Heart right ventricle (tissue), 16 donors: ENCODE data around the gene DNPEP. TPM values are rescaled to one million over a fixed set of nuclear protein-coding genes. Genes with fewer than 3 reads are reported as not detected.

Source experiments
- ATAC-seq, 8 donors: fragments of 200-7000 bp; cut with Tn5 transposase; one replicate each; pipeline ENCODE4 v1.9.1; 2020; ENCODE audit warnings: mild to moderate bottlenecking in 8 of 8, moderate library complexity in 8 of 8, moderate number of reproducible peaks in 1 of 8
- DNase-seq, 2 donors: peaks; one replicate each; pipeline ENCODE4 v3.0.0-alpha.2; 2020
- H3K27ac ChIP-seq, 10 donors: fragments of 200-600 bp; sonication (generic) in 2 of 10; one replicate each; pipeline versions ENCODE4 v1.5.0 to v1.8.0; 2020 to 2022; ENCODE audit warnings: mild to moderate bottlenecking in 3 of 10
- H3K27me3 ChIP-seq, 7 donors: fragments of 200-600 bp; one replicate each; pipeline ENCODE4 v1.8.0; 2021 to 2022; ENCODE audit warnings: mild to moderate bottlenecking in 2 of 7
- H3K36me3 ChIP-seq, 9 donors: fragments of 200-600 bp; sonication (generic) in 1 of 9; one replicate each; pipeline versions ENCODE4 v1.5.0 to v1.8.0; 2020 to 2022; ENCODE audit warnings: mild to moderate bottlenecking in 2 of 9
- H3K4me1 ChIP-seq, 9 donors: fragments of 200-600 bp; sonication (generic) in 1 of 9; one replicate each; pipeline versions ENCODE4 v1.5.0 to v1.8.0; 2020 to 2022; ENCODE audit warnings: mild to moderate bottlenecking in 4 of 9
- H3K4me3 ChIP-seq, 10 donors: fragments of 200-600 bp; sonication (generic) in 2 of 10; one replicate each; pipeline versions ENCODE4 v1.5.0 to v1.8.0; 2020 to 2022; ENCODE audit warnings: mild to moderate bottlenecking in 7 of 10, moderate library complexity in 2 of 10
- H3K9me3 ChIP-seq, 11 donors: fragments of 200-600 bp in 10 of 11; sonication (generic) in 2 of 11; one replicate each; pipeline versions ENCODE4 v1.5.0 to v1.8.0; 2013 to 2022; ENCODE audit warnings: mild to moderate bottlenecking in 2 of 11, control low read depth in 1 of 11, moderate library complexity in 1 of 11
- CTCF ChIP-seq, 9 donors: fragments of 200-600 bp; sonication (generic) in 2 of 9; IDR thresholded peaks; one replicate each; pipeline versions ENCODE4 v1.5.0 to v1.8.0; 2021 to 2022; ENCODE audit warnings: antibody characterized with exemption in 9 of 9, mild to moderate bottlenecking in 5 of 9, moderate library complexity in 1 of 9
- WGBS, 2 donors: extraction: QIAGEN DNeasy Blood & Tissue Kit; methylation state at CpG; one replicate each; pipeline ENCODE4 v1.1.7; 2013; ENCODE audit warnings: inconsistent platforms in 1 of 2; 5-methylcytosine and 5-hydroxymethylcytosine counted together
- intact Hi-C, 10 donors: fragments of 100-400 bp; cut with DNase I; formaldehyde crosslinking; loops; one replicate each; pipeline versions ENCODE4 v1.11.1 to v1.14.2; 2022
- polyA plus RNA-seq, 2 donors: library from polyadenylated mRNA; stranded (reverse); fragments of 200-250 nt; gene quantifications; one replicate each; pipeline ENCODE4 v1.2.3, GENCODE V29; 2013
- total RNA-seq, 10 donors: library from RNA; stranded (reverse); fragmentation: NEBNext Ultra II Directional in 3 of 10; extraction: Animal tissue kit (Norgen Biotek cat#: 25700) in 3 of 10; gene quantifications; one replicate each; pipeline versions ENCODE4 v1.2.1 to v1.2.4, GENCODE V29; 2021 to 2023
- donor health status: Arrhythmogenic right ventricular cardiomyopathy.
- donor health status: ischemic (EF 13 %, LVEDD 7.1; RV severe dilation, severe dysfunction).
- donor health status: healthy with polysubstance abuse.
- donor health status: DM: no; HTN: yes; CAD: no.
- donor health status: DM: no; HTN: no; CAD: no.
- donor health status: ischemic (EF 25% LVEDD 6.9; RV normal size, moderate dysfunction).
- donor health status: ischemic (EF 25% LVEDD 5.7; RV mildly dilated, moderate dysfunction).
- donor health status: healthy.
- donor health status: DM: yes; HTN: yes; CAD: no.
- donor health status: Ischemic cardiomyopathy.
- donor health status: ischemic (EF 35%, LVEDD 5.7; RV mildly dilated, moderate dysfunction).
- donor health status: nonischemic (EF 11% LVEDD 7.7; RV severe dilation, severe dysfunction).
- donor health status: DM: yes; HTN: yes; CAD: no.
- donor health status: PGD.
- donor health status: ischemic (EF 29% LVEDD 5.4; RV normal size, mild dysfunction).
- donor health status: nonischemic (EF 23%, LVEDD 6.1; RV moderate dilation, normal function).

The DNPEP gene
- total and polyA plus RNA-seq, 12 donors: 56.1 to 110 (median 71.2) TPM

- intact Hi-C loops: no loop called here
- WGBS, 2 donors: 81% methylated on average over 13 of the region's 13 CpGs
- no peak for TF ChIP-seq CTCF (IDR thresholded peaks at IDR 0.05)
Observed at GRCh38 chr2:219378163-219378851, 9.4 kb downstream of the DNPEP start.

GRCh38 chr2:219369447-219369861, 18.3 kb downstream of the DNPEP start:
- intact Hi-C loops: loop anchor here in 1 of 10 donors (10.0 kb wide), 1 partner anchor 195 kb away; the partner anchor contains the start of genes CNPPD1, RETREG2 and SLC23A3
- ATAC-seq (peak; percentile 54 to 76 (median 66)), DNase-seq (peak; percentile 50 to 51)
- no peak for TF ChIP-seq CTCF (IDR thresholded peaks at IDR 0.05)
- Histone ChIP-seq H3K36me3 (peaks cover 0 to 20% (median 13%) of the 10 kb centered on the region in 9 donors), H3K27ac (peak overlapping the region in 8 of 10 donors; percentile 14 to 71 (median 60)), H3K4me1 (peaks cover 0 to 21% (median 14%) of the 10 kb centered on the region in 9 donors), H3K4me3 (peak overlapping the region in 1 of 10 donors; percentile 19), H3K9me3 (no peaks in the 10 kb centered on the region), H3K27me3 (no peaks in the 10 kb centered on the region)
- 26 to 38% methylated on average over 2 of the region's 2 CpGs for WGBS, 2 donors

More at GRCh38 chr2:219378163-219378851, 9.4 kb downstream of the DNPEP start:
- Histone ChIP-seq H3K27me3 (no peaks in the 10 kb centered on the region), H3K4me3 (no peak overlapping the region), H3K9me3 (no peaks in the 10 kb centered on the region), H3K4me1 (peaks cover 0 to 16% (median 0%) of the 10 kb centered on the region in 9 donors), H3K27ac (no peak overlapping the region), H3K36me3 (peaks cover 0 to 96% (median 40%) of the 10 kb centered on the region in 9 donors)
- DNase-seq: no peak
- ATAC-seq: peak in 5 of 8 donors; percentile 34 to 68 (median 48)

- Histone ChIP-seq H3K27ac (peak overlapping the region; percentile 14 to 71 (median 54)), H3K4me3 (peak overlapping the region in 5 of 10 donors; percentile 2 to 24 (median 19)), H3K36me3 (peaks cover 0 to 13% (median 6%) of the 10 kb centered on the region in 9 donors), H3K4me1 (peaks cover 0 to 21% (median 14%) of the 10 kb centered on the region in 9 donors), H3K9me3 (no peaks in the 10 kb centered on the region), H3K27me3 (no peaks in the 10 kb centered on the region)
- TF ChIP-seq CTCF (IDR thresholded peaks at IDR 0.05): no peak
- WGBS, 2 donors: 32 to 51% methylated on average over 3 of the region's 3 CpGs
- DNase-seq (peak in 1 of 2 donors; percentile 45), ATAC-seq (peak; percentile 75 to 94 (median 90))
- intact Hi-C loops: loop anchor here in 1 of 10 donors (10.0 kb wide), 1 partner anchor 194 kb away; the partner anchor contains the start of genes CNPPD1, RETREG2 and SLC23A3
Observed at GRCh38 chr2:219368690-219369191, 19.0 kb downstream of the DNPEP start.

GRCh38 chr2:219362524-219363164, 25.1 kb downstream of the DNPEP start:
- intact Hi-C loops: loop anchor here in 1 of 10 donors (10.0 kb wide), 1 partner anchor 188 kb away; the partner anchor contains the start of genes CNPPD1, RETREG2 and SLC23A3
- peak; percentile 50 to 58 for DNase-seq
- no peak overlapping the region for H3K4me3 ChIP-seq
- 41 to 55% methylated on average over 3 of the region's 3 CpGs for WGBS, 2 donors
- H3K27ac ChIP-seq: no peak overlapping the region
- ATAC-seq: peak; percentile 61 to 90 (median 74)
- no peaks in the 10 kb centered on the region for H3K9me3 ChIP-seq
- no peak for TF ChIP-seq CTCF (IDR thresholded peaks at IDR 0.05)
- peaks cover 0 to 24% (median 11%) of the 10 kb centered on the region in 9 donors for H3K4me1 ChIP-seq
- no peaks in the 10 kb centered on the region for H3K36me3 ChIP-seq
- peaks cover 9 to 26% (median 19%) of the 10 kb centered on the region in 7 donors for H3K27me3 ChIP-seq
